KMS-11 (cell line): ENCODE results near the gene PCCA.

Experiments used
- H2AFZ ChIP-seq: fragments of 200-600 bp; sonication (generic); 2 replicates; pipeline ENCODE4 v1.6.1; 2016; ENCODE audit warnings: antibody characterized with exemption, mixed run types, low read depth
- H3K27ac ChIP-seq: fragments of 200-600 bp; sonication (generic); 2 replicates; pipeline ENCODE4 v1.6.1; 2016; ENCODE audit warnings: mild to moderate bottlenecking, mixed run types
- H3K27me3 ChIP-seq: fragments of 200-600 bp; sonication (generic); 2 replicates; pipeline ENCODE4 v1.6.1; 2017; ENCODE audit warnings: mild to moderate bottlenecking, low read depth, mixed run types, moderate library complexity; ENCODE audit not compliant: insufficient read depth
- H3K36me3 ChIP-seq: fragments of 200-600 bp; sonication (generic); 2 replicates; pipeline ENCODE4 v1.6.1; 2017; ENCODE audit warnings: mild to moderate bottlenecking, mixed run types; ENCODE audit not compliant: insufficient read depth
- H3K4me1 ChIP-seq: fragments of 200-600 bp; sonication (generic); 2 replicates; pipeline ENCODE4 v1.6.1; 2016; ENCODE audit warnings: mild to moderate bottlenecking, low read depth, mixed run types; ENCODE audit not compliant: poor library complexity, severe bottlenecking
- H3K4me2 ChIP-seq: fragments of 200-600 bp; sonication (generic); 2 replicates; pipeline ENCODE4 v1.7.0; 2016; ENCODE audit warnings: mild to moderate bottlenecking, mixed run types
- H3K4me3 ChIP-seq: fragments of 200-600 bp; sonication (generic); IDR thresholded peaks from 2 replicates; pipeline ENCODE4 v1.6.1; 2017; ENCODE audit warnings: low read depth, low read length, mixed read lengths; ENCODE audit not compliant: insufficient read depth
- H3K79me2 ChIP-seq: fragments of 200-600 bp; sonication (generic); 2 replicates; pipeline ENCODE4 v1.6.1; 2016; ENCODE audit warnings: low read depth, mixed run types; ENCODE audit not compliant: insufficient read depth
- H3K9ac ChIP-seq: fragments of 200-600 bp; sonication (generic); 2 replicates; pipeline ENCODE4 v1.6.1; 2016; ENCODE audit warnings: mild to moderate bottlenecking, mixed run types
- H4K20me1 ChIP-seq: fragments of 200-600 bp; sonication (generic); 2 replicates; pipeline ENCODE4 v1.6.1; 2016; ENCODE audit warnings: mild to moderate bottlenecking, mixed run types; ENCODE audit not compliant: insufficient read depth
- TF ChIP-seq, protein P1 (sequence below): fragments of 200-600 bp; sonication (generic); conservative IDR thresholded peaks from 2 replicates; pipeline ENCODE4 v1.6.1; 2017; ENCODE audit warnings: low read depth, mild to moderate bottlenecking, antibody characterized with exemption, low read length, moderate library complexity, mixed read lengths

The PCCA gene

DNA sequence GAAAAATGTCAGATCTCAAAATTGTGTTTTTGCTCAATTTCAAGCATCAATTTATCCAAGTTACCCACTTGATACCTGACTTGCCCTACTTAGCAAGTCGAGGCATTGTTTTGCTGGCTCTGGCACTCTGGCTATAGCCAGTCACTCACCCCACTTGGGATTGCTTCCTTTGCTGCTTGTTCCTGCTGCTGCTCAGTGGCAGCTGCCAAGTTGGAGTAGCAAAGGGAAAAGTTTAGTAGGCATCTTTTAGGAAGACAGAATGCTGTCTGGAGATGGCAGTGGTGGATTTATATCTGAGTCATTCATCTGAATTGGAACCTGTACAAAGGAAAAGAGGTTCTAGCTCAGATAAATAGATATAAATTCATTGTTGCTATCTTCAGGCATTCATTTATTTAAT is 41.2 kb downstream of the PCCA start:
- Histone ChIP-seq H4K20me1 (no peaks in the 10 kb centered on the region), H3K9ac (no peak overlapping the region), H3K79me2 (no peaks in the 10 kb centered on the region), H3K36me3 (no peaks in the 10 kb centered on the region), H3K4me1 (no peaks in the 10 kb centered on the region), H3K4me3 (no peak overlapping the region), H2AFZ (no peak overlapping the region), H3K4me2 (no peak overlapping the region), H3K27ac (no peak overlapping the region), H3K27me3 (no peaks in the 10 kb centered on the region)
- TF ChIP-seq, protein P1, sequence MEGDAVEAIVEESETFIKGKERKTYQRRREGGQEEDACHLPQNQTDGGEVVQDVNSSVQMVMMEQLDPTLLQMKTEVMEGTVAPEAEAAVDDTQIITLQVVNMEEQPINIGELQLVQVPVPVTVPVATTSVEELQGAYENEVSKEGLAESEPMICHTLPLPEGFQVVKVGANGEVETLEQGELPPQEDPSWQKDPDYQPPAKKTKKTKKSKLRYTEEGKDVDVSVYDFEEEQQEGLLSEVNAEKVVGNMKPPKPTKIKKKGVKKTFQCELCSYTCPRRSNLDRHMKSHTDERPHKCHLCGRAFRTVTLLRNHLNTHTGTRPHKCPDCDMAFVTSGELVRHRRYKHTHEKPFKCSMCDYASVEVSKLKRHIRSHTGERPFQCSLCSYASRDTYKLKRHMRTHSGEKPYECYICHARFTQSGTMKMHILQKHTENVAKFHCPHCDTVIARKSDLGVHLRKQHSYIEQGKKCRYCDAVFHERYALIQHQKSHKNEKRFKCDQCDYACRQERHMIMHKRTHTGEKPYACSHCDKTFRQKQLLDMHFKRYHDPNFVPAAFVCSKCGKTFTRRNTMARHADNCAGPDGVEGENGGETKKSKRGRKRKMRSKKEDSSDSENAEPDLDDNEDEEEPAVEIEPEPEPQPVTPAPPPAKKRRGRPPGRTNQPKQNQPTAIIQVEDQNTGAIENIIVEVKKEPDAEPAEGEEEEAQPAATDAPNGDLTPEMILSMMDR: no peak

DNA sequence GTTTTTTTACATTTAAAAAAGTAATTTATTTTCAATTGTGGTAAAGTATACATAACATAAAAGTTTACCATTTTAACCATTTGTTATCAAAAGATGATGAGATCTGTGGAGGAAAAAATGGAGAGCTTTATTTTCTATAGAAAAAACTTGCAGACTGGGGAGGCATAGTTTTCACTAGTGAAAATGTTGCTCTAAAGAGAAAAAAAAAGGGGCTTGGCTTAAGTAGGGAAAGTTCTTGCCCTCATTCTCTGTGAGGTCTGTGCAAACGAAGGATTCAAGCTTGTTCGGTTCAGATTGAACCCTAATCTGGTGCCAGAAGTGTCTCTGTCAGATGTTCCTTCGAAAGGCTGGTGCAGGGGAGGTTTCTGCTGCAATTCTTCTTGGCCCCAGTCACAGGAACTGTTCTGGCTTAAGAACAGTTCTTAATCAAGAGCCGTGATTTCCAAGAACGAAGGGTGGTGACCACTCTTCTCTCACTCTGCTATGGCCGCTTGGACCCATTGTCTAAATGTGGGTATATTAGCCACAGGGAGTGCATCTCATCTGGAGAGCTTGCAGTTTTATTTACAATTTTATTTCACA is 42.1 kb downstream of the PCCA start:
- TF ChIP-seq, protein P1: no peak
- no peak overlapping the region for H3K27ac ChIP-seq
- H3K27me3 ChIP-seq: no peaks in the 10 kb centered on the region
- H3K79me2 ChIP-seq: no peaks in the 10 kb centered on the region
- no peak overlapping the region for H2AFZ ChIP-seq
- no peak overlapping the region for H3K4me3 ChIP-seq
- H3K9ac ChIP-seq: no peak overlapping the region
- no peak overlapping the region for H3K4me2 ChIP-seq
- no peaks in the 10 kb centered on the region for H3K4me1 ChIP-seq
- H3K36me3 ChIP-seq: no peaks in the 10 kb centered on the region
- no peaks in the 10 kb centered on the region for H4K20me1 ChIP-seq

DNA sequence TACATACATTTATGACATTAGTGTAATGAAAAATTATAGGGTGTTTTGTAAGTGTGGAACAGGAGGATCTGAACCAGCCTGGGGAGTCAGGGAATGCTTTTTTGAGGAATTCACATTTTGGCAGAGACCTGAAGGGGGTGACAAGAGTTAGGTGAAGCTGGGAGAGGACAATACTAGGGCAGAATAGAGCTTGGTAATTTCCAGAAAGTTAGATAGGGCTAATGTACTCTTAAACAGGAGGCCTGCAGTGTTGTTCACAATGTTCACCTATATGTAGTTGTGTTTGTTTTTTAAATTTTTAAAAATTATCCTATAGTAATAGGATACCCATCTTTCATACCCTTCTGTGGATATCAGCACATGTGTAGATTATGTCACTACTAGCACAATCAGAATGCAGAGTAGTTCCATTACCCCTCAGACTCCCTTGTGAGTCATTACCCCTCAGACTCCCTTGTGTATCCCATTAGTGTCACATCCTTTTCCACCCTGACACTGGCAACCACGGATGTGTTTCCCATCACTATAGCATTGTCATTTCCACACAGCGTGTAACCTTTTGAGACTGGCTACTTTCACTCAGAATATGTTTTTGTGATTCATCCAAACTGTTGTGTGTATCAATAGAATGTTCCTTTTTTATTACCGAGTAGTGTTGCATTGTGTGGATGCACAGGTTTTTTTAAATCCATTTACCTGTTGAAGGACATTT is 43.1 kb downstream of the PCCA start:
- no peak overlapping the region for H2AFZ ChIP-seq
- no peak overlapping the region for H3K27ac ChIP-seq
- TF ChIP-seq, protein P1: no peak
- no peaks in the 10 kb centered on the region for H3K4me1 ChIP-seq
- no peaks in the 10 kb centered on the region for H4K20me1 ChIP-seq
- H3K27me3 ChIP-seq: no peaks in the 10 kb centered on the region
- no peak overlapping the region for H3K9ac ChIP-seq
- no peaks in the 10 kb centered on the region for H3K79me2 ChIP-seq
- no peaks in the 10 kb centered on the region for H3K36me3 ChIP-seq
- H3K4me3 ChIP-seq: no peak overlapping the region
- no peak overlapping the region for H3K4me2 ChIP-seq

DNA sequence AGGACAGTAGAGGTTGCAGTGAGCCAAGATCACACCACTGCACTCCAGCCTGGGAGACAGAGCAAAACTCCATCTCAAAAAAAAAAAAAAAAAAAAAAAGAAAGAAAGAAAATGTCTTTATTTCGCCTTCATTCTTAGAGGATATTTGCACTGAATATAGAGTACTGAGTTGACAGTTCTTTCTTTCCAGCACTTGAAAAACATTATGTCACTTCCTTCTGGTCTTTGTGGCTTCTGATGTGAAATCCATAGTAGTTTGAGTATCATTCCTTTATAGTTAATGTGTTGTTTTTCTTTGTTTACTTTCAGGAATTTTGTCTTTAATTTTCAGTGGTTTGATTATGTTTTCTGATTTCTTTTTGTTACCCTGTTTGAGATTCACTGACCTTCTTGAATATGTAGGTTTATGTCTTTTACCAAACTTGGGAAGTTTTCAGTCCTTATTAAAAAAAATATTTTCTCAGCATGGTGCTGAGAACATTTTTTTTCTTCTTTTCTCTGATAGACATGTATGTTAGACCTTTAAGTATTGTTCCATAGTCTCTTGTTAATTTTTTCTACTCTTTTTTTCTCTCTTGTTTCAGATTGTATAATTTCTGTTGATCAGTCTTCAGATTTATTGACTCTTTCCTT is 50.1 kb downstream of the PCCA start:
- H3K79me2 ChIP-seq: no peaks in the 10 kb centered on the region
- TF ChIP-seq, protein P1: no peak
- no peaks in the 10 kb centered on the region for H4K20me1 ChIP-seq
- H3K27me3 ChIP-seq: no peaks in the 10 kb centered on the region
- no peak overlapping the region for H3K27ac ChIP-seq
- no peaks in the 10 kb centered on the region for H3K4me1 ChIP-seq
- H3K4me3 ChIP-seq: no peak overlapping the region
- no peak overlapping the region for H3K9ac ChIP-seq
- no peaks in the 10 kb centered on the region for H3K36me3 ChIP-seq
- H2AFZ ChIP-seq: no peak overlapping the region
- H3K4me2 ChIP-seq: no peak overlapping the region
